ENCODE measurements around the gene MCC. TPM values are rescaled to one million over a fixed set of nuclear protein-coding genes. Genes with fewer than 3 reads are reported as not detected.

The MCC gene
- 0.18 to 0.45 TPM (median 0.37 TPM) in 5 replicates for total RNA-seq (2022; extraction: Qiagen RNA extraction; ENCODE audit: low read depth)

DNA sequence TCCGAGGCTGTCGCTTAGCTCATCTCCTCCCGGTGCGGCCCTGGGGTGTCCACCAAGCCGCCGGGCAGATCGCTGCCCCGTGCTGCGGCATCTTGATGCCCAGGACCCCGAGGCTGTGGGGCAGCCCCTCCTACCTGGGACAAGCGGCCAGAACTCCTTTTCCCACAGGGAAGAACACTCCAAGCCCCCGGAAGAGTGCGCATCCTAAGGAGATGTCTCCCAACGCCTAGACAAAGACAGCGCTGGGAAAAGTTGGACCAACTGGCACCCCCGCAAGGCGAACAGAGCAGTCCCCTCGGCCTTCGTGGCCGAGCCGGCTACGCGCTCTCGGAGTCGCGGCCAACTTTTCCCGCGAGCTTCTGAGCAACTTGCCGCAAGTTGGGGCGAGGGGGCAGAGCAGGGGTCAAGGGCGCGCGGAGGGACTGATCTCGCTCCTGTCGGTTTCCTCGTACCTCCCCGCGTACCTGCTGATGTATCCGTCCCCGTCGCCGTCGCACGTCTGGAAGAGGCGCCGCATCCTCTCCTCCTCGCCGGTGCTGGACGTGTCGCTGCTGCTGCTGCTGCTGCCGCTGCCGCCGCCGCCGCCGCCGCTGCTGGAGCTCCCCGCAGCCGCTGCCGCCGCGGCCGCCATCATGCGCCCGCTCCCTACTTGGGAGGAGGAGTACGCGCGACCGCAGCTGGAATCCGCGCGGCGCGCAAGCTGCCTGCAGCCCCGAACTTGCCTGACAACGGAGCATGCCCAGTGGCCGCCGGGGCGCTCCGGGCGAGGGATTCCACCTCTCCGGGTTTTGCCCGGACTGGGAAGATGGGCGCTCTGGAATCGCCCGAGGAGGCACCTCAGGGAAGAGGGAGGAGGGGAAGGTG lies at the start of gene MCC:
Gene MCC (minus strand): TSS at position 673 of the 864 bp plus-strand sequence.

DNA sequence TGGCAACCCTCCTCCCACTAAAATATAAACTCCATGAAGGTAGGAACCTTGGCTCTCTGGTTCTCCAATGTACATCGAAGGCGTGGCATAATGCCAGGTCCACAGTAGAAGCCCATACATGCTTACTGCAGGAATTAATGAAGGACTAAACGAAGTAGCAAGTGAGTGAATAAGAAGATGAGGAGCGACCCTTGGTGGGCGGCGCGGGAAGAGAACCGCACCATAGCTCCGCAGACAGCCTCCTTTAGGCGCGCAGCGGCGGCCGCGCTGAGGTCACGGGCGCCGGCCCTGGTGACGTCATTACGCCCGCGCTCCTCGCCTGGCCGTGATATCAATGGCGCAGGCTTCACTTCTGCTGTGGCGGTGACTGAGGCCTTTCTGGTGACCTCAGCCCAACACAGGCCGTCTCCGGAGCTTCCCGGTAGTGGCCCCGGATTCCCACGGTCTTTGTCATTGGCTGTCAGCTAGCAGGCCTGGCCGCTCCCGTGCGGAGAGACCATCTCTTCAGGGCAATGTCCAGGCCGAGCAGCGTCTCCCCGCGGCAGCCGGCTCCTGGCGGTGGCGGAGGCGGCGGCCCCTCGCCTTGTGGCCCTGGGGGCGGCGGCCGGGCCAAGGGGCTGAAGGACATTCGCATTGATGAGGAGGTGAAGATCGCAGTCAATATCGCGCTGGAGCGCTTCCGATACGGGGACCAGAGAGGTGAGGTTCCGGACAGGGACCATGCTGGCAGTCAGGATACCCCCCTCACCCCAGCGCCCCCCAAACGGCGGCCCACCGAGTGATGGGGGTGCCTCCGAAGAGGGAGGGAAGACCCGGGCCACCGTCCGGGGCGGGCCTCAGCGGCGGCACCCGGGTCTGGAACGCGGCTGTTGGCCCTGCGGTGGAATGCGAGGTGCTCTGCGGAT lies 25.4 kb upstream of the MCC start, which contains the start of gene YTHDC2:
Gene YTHDC2 (plus strand): TSS at position 311 of the 905 bp plus-strand sequence. CDS start 202 bp downstream, at position 513.

DNA sequence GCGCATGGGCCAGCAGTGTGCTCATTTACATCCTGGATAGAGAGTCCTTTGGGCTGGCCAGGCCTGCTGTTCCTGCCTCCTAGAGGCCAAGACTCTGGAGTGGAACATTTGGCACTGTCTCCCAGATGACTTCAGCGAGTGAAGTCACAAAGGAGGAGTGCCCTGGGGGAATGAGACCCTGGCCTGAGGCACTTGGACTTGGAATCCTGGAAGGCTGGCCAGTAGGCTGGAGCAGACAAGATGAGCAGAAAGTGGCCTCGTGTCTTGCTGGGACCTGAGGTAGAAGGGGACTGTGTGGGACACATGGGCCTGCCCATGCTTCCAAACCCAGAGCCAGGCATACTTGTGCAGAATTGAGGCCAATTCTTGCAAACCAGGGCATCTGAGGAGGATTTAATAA lies 53.4 kb downstream of the MCC start, which contains the start of gene TSSK1B:
Gene TSSK1B (minus strand): TSS at position 101 of the 400 bp plus-strand sequence. CDS start 150 bp downstream, outside the sequence.

DNA sequence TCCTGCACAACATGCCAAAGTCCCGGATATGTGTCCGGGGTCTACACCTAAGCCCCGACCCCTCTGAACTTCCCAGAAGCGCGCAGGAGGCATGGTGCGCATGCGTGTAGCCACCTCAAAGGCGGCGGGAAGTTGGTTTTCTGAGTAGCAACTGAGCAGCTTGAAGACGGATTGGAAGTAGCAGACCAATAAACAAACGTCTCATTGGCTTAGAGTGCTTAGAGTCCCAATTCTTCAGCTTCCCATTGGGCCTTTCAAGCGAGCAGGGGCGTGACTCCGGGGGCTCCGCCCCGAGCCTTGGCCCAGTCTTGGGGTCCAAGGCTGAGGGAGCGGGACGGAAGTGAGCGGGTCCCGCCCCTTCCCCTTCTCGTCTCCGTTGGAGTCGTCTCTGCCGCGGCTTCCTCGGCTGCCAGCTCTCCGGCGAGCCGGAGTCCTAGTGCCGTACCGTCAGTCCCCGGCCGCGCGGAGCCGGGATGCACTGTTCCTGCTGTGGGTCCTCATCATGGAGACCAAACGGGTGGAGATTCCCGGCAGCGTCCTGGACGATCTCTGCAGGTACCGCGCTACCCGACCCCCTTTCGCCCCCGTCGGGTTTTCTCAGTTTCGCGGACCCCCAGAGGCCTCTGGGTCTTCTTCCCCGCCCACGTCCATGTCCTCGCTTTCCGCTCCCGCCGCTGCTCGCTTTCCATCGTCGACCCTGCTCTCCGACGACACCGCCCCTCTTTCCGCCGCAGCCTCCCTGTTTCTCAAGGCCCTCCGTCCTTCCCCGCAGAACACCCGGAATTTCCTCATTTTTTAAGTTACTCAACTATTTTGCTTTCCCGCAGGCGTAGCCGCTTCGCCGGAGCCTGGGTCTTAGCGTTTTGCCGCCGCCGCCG lies 511.6 kb downstream of the MCC start, which contains the start of gene DCP2:
Gene DCP2 (plus strand): TSS at position 367 of the 878 bp plus-strand sequence. CDS start 136 bp downstream, at position 503.

Other genes starting within 250 kb of the MCC start
- gene TSSK1B, start 53.5 kb downstream of the MCC start, total RNA-seq (2022; extraction: Qiagen RNA extraction; ENCODE audit: low read depth), result not detected in 5 replicates
- 7.4 to 9.5 TPM (median 8.7 TPM) in 5 replicates for gene YTHDC2, start 25.2 kb upstream of the MCC start, total RNA-seq (2022; extraction: Qiagen RNA extraction; ENCODE audit: low read depth)